ENCODE measurements around the gene RTN1.

The RTN1 gene

GRCh38 chr14:59629444-59630287 lies 240.9 kb downstream of the RTN1 start:
- no peak overlapping the region for H3K4me3 ChIP-seq (ENCODE audit: low read depth, low read length)
- no peak for DNase-seq (ENCODE audit: low read depth)
- no peak for TF ChIP-seq POLR2A (IDR thresholded peaks at IDR 0.05; ENCODE audit: extremely low read depth, insufficient read length)
- TF ChIP-seq CTCF (IDR thresholded peaks at IDR 0.05; ENCODE audit: low read depth, low read length) = no peak
- no peak for TF ChIP-seq MYC (IDR thresholded peaks at IDR 0.05; ENCODE audit: low read depth, low read length)
- no peak for TF ChIP-seq MAX (IDR thresholded peaks at IDR 0.05; ENCODE audit: low read depth, low read length)

GRCh38 chr14:59627011-59627520 lies 243.5 kb downstream of the RTN1 start:
- TF ChIP-seq MYC (IDR thresholded peaks at IDR 0.05; ENCODE audit: low read depth, low read length) (no peak), POLR2A (IDR thresholded peaks at IDR 0.05; ENCODE audit: extremely low read depth, insufficient read length) (no peak)
- H3K4me3 ChIP-seq (ENCODE audit: low read depth, low read length) = no peak overlapping the region
- no peak for DNase-seq (ENCODE audit: low read depth)

- no peak overlapping the region for H3K4me3 ChIP-seq (ENCODE audit: low read depth, low read length)
- TF ChIP-seq MYC (IDR thresholded peaks at IDR 0.05; ENCODE audit: low read depth, low read length) (no peak), POLR2A (IDR thresholded peaks at IDR 0.05; ENCODE audit: extremely low read depth, insufficient read length) (no peak), CTCF (IDR thresholded peaks at IDR 0.05; ENCODE audit: low read depth, low read length) (no peak)
- DNase-seq (ENCODE audit: low read depth) = no peak
Measured at GRCh38 chr14:59622631-59623030, 247.9 kb downstream of the RTN1 start.

GRCh38 chr14:59619061-59619460 lies 251.5 kb downstream of the RTN1 start:
- TF ChIP-seq POLR2A (IDR thresholded peaks at IDR 0.05; ENCODE audit: extremely low read depth, insufficient read length) (no peak), CTCF (IDR thresholded peaks at IDR 0.05; ENCODE audit: low read depth, low read length) (no peak), MAX (IDR thresholded peaks at IDR 0.05; ENCODE audit: low read depth, low read length) (no peak), MYC (IDR thresholded peaks at IDR 0.05; ENCODE audit: low read depth, low read length) (no peak)
- DNase-seq (ENCODE audit: low read depth) = no peak
- H3K4me3 ChIP-seq (ENCODE audit: low read depth, low read length) = no peak overlapping the region

GRCh38 chr14:59601056-59601455 lies 269.5 kb downstream of the RTN1 start:
- TF ChIP-seq MYC (IDR thresholded peaks at IDR 0.05; ENCODE audit: low read depth, low read length) (no peak), MAX (IDR thresholded peaks at IDR 0.05; ENCODE audit: low read depth, low read length) (no peak), POLR2A (IDR thresholded peaks at IDR 0.05; ENCODE audit: extremely low read depth, insufficient read length) (no peak), CTCF (IDR thresholded peaks at IDR 0.05; ENCODE audit: low read depth, low read length) (no peak)
- DNase-seq (ENCODE audit: low read depth) = no peak
- H3K4me3 ChIP-seq (ENCODE audit: low read depth, low read length) = no peak overlapping the region

GRCh38 chr14:59600211-59600945 lies 270.2 kb downstream of the RTN1 start:
- no peak for TF ChIP-seq CTCF (IDR thresholded peaks at IDR 0.05; ENCODE audit: low read depth, low read length)
- no peak for TF ChIP-seq POLR2A (IDR thresholded peaks at IDR 0.05; ENCODE audit: extremely low read depth, insufficient read length)
- TF ChIP-seq MAX (IDR thresholded peaks at IDR 0.05; ENCODE audit: low read depth, low read length) = no peak
- no peak for TF ChIP-seq MYC (IDR thresholded peaks at IDR 0.05; ENCODE audit: low read depth, low read length)
- H3K4me3 ChIP-seq (ENCODE audit: low read depth, low read length) = no peak overlapping the region
- no peak for DNase-seq (ENCODE audit: low read depth)

Data from NB4 (cell line).